Suprapubic skin (tissue), 4 donors: Measurements from ENCODE around the gene SLC32A1.

Source experiments
- POLR2A ChIP-seq, 2 donors: fragments of 450-650 bp; IDR thresholded peaks; one replicate each; pipeline ENCODE4 v1.6.1; 2017; ENCODE audit warnings: antibody characterized with exemption in 2 of 2, mild to moderate bottlenecking in 2 of 2, moderate library complexity in 2 of 2
- POLR2AphosphoS5 ChIP-seq, 3 donors: sonication (generic); formaldehyde crosslinking; IDR thresholded peaks; one replicate each; pipeline ENCODE4 v1.6.1; 2017; ENCODE audit warnings: antibody characterized with exemption in 3 of 3
- TF ChIP-seq, protein P1 (sequence below), 2 donors: fragments of 200-600 bp in 1 of 2; fragments of 450-650 bp in 1 of 2; sonication (generic) in 1 of 2; IDR thresholded peaks; one replicate each; pipeline ENCODE4 v1.5.1; 2016 to 2019; ENCODE audit warnings: antibody characterized with exemption in 2 of 2, mild to moderate bottlenecking in 1 of 2, moderate library complexity in 1 of 2

GRCh38 chr20:38715646-38716045 lies 8.6 kb upstream of the SLC32A1 start:
- TF ChIP-seq POLR2A (IDR thresholded peaks at IDR 0.05) (no peak), POLR2AphosphoS5 (IDR thresholded peaks at IDR 0.05) (no peak)
- TF ChIP-seq, protein P1, sequence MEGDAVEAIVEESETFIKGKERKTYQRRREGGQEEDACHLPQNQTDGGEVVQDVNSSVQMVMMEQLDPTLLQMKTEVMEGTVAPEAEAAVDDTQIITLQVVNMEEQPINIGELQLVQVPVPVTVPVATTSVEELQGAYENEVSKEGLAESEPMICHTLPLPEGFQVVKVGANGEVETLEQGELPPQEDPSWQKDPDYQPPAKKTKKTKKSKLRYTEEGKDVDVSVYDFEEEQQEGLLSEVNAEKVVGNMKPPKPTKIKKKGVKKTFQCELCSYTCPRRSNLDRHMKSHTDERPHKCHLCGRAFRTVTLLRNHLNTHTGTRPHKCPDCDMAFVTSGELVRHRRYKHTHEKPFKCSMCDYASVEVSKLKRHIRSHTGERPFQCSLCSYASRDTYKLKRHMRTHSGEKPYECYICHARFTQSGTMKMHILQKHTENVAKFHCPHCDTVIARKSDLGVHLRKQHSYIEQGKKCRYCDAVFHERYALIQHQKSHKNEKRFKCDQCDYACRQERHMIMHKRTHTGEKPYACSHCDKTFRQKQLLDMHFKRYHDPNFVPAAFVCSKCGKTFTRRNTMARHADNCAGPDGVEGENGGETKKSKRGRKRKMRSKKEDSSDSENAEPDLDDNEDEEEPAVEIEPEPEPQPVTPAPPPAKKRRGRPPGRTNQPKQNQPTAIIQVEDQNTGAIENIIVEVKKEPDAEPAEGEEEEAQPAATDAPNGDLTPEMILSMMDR (IDR thresholded peaks at IDR 0.05) = no peak
